GM18951 (cell line): Measurements from ENCODE around the gene SH3BGRL2.
"Not testable (repeated sequence)": the region's sequence is repeated elsewhere in the genome, so short reads cannot be mapped to it uniquely, and the experiment has no call there.

Source experiments
- POLR2A ChIP-seq: IDR thresholded peaks from 4 replicates; pipeline ENCODE4 v1.6.1; 2011; ENCODE audit warnings: mild to moderate bottlenecking; ENCODE audit not compliant: insufficient read length, insufficient read depth; ENCODE audit errors: extremely low read depth
- in situ Hi-C: fragments of 300-500 bp; cut with MboI; formaldehyde crosslinking; loops from one replicate; pipeline ENCODE4 v1.12.0; 2022; ENCODE audit warnings: low sequenced_read_pairs, mixed read lengths, inconsistent platforms; ENCODE audit not compliant: unreplicated experiment

The SH3BGRL2 gene

DNA sequence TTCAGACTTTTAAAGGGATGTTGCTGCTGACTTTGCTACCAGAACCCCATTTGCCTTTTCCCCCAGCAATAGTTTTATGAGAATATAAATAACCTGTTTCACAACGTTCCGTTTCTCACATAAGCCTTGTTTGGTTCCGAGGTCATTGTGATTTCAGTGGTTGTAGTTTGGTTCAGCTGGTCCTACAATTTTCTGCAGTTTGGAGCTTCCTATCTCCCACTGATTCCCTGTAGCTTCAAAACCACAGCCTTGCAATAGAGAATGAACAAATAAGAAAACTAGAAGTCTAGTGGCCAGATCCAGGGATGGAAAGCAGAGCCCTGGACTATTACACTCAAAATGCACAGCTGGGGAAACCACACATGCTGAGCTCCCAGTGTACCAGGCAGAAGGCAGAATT is 24.1 kb upstream of the SH3BGRL2 start:
- in situ Hi-C loops = no loop called here
- no peak for TF ChIP-seq POLR2A

GRCh38 chr6:79608334-79609224 is 22.6 kb upstream of the SH3BGRL2 start:
- TF ChIP-seq POLR2A = no peak
- in situ Hi-C loops = no loop called here

DNA sequence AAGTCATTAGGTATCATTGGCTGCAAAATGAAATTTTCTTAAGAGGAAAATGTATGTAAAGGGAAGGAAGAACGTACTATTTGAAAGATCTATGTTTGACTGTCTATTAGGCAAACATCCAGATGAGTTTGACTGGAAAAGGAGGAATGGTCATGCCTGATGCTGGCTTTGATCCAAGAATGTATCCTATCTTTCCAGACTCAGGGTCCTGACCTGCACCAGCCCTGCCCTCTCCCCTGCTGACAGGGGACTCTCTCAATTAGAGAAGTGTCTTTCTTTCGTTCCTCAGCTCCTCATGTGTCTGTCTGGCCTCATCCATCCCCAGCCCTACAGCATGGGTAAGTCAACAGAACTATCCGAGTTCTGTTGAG is 21.9 kb upstream of the SH3BGRL2 start:
- TF ChIP-seq POLR2A = no peak

DNA sequence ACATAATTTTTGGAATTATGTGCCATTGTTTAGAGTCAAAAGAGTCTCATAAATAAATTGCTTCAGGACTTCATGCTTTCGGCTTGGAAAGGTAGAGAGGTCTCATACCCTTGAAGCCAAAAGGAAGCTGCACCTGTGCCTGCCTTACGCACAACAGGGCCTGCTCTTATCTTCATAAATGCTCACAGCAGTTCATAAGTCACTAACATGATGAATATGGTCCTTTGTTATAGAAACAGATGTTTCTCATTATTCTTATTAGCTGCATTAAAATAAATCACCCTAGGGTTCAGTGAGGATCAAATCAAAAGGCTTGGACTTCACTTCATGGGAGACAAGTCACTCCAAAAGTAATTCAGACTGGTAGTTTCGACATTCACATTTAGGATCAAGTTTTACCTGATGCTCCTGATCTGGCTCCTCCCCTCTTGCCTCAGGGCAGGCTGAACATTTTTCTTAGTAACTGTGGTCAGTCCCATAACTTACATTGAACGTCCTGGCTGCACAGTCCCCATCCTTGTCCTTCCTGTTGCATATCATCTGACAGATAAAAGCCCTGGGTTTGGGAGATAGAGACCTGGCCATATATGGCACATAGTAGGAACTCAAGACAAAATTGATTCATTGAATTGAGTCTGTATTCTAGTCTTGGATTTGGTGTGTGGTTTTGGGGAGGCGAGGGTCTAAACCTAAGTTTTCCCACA is 20.7 kb upstream of the SH3BGRL2 start:
- in situ Hi-C loops = no loop called here
- TF ChIP-seq POLR2A = no peak

More for the DNA sequence above, 21.9 kb upstream of the SH3BGRL2 start:
- in situ Hi-C loops = no loop called here

- in situ Hi-C loops = no loop called here
- TF ChIP-seq POLR2A = no peak
These were observed 18.7 kb upstream of the SH3BGRL2 start for GRCh38 chr6:79612457-79612856.

- in situ Hi-C loops = no loop called here
- TF ChIP-seq POLR2A = no peak
These were observed 18.2 kb upstream of the SH3BGRL2 start for GRCh38 chr6:79612918-79613317.

- no peak for TF ChIP-seq POLR2A
- in situ Hi-C loops = no loop called here
These were observed 17.2 kb upstream of the SH3BGRL2 start for GRCh38 chr6:79613912-79614311.

DNA sequence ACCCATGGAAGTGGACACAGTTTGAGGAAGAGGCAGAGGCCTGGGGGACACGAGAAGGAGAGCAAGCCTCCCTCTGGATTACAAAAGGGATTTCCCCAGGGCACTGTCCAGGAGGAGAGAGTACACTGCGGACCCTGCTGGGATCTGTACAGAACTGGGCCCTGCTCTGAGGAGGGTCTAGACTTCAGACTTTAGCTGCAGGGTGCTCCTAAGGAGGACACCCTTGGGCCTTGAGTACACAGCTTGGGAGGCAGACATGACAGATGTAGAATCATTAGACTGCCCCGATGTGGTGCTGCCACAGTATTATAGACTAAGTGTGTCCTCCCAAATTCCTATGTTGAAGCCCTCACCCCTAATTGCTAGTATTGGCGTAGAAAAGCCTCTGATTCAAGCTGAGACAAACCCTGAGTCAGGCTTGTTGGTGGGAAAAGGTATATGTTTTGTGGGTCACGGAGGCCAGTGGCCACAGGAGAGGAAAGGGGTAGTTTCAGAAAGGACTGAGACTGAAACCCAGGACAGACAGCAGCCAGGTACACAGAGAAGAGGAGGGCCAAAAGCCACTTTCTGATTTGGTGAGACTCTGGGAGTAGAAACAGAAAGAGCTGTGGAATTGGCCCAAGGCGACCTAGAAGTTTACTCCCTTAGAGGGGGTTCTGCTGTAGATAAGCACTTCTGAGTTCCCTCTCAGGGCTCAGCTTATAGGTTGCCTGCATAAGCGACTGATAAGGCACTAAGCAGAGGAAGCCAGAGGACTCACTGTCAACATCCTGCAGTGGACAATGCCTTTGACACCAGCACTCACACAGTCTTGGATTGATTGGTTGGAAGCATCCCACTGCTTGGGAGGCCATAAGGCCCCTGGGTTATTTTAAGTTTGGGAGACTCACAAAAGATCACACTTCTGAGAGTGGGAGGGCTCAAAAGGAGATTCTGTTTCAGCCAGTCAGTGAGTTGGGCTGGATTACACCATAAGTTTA is 16.5 kb upstream of the SH3BGRL2 start:
- in situ Hi-C loops = no loop called here
- TF ChIP-seq POLR2A = no peak

DNA sequence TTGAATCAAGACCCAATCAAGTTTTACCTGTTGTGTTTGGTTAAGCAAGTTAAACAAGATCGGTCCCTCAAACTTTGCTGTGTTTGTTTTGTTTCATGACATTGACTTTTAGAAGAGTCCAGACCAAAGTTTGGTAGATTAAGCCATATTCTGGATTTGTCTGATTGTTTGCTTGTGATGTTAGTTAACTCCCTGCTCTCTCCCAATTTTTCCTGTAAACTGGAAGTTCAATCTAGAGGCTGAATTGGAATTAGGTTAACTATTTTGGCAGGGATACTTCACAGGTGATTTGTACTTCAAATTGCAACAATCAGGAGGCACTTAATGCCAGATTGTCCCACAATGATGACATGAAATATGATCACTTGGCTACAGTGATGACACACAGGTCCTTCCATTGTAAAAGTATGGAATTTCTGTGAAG is 13.6 kb upstream of the SH3BGRL2 start:
- TF ChIP-seq POLR2A = no peak
- in situ Hi-C loops = no loop called here

DNA sequence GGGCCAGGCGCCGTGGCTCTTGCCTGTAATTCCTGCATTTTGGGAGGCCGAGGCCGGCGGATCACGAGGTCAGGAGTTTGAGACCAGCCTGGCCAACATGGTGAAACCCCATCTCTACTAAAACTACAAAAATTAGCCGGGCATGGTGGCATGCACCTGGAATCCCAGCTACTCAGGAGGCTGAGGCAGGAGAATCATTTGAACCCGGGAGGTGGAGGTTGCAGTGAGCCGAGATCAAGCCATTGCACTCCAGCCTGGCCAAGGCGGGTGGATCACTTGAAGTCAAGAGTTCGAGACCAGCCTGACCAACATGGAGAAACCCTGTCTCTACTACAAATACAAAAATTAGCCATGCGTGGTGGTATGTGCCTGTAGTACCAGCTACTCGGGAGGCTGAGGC is 12.7 kb upstream of the SH3BGRL2 start:
- in situ Hi-C loops = not testable (repeated sequence)

- TF ChIP-seq POLR2A = no peak
- in situ Hi-C loops = no loop called here
These were observed 9.6 kb upstream of the SH3BGRL2 start for GRCh38 chr6:79621579-79621978.

DNA sequence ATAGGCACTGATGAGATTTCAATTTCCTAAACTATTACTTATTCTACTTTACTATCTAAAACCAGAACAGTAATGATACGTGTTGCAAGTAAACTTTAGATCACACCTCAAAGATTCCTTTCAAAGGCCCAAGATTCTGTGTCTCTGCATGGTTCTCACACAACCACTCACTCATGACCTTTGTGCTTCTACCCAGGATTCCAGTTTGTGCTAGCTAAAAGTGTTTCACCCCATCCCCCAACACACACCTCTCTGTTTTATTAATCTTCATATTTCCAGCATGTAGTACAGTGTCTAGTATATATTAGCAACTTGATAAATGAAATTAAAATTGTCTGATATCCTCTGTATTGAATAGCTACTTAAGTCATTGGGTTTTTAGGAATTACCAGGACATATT is 8.8 kb upstream of the SH3BGRL2 start:
- no peak for TF ChIP-seq POLR2A
- in situ Hi-C loops = no loop called here

GRCh38 chr6:79623106-79623505 is 8.0 kb upstream of the SH3BGRL2 start:
- TF ChIP-seq POLR2A = no peak
- in situ Hi-C loops = no loop called here
